Ascending aorta (tissue), 2 donors: ENCODE measurements around the gene PTGES2. TPM values are rescaled to one million over a fixed set of nuclear protein-coding genes. Genes with fewer than 3 reads are reported as not detected.

Experiments used
- DNase-seq, 2 donors: peaks; one replicate each; pipeline ENCODE4 v3.0.0-alpha.2; 2019; ENCODE audit warnings: low spot score in 2 of 2
- H3K27ac ChIP-seq, 2 donors: fragments of 200-600 bp; sonication (generic); one replicate each; pipeline ENCODE4 v1.5.1; 2016 to 2017; ENCODE audit warnings: mild to moderate bottlenecking in 1 of 2
- H3K27me3 ChIP-seq: fragments of 200-600 bp; sonication (generic); one replicate; pipeline ENCODE4 v1.5.1; 2017
- H3K36me3 ChIP-seq, 2 donors: fragments of 200-600 bp; sonication (generic); one replicate each; pipeline ENCODE4 v1.5.1; 2016
- H3K4me1 ChIP-seq, 2 donors: fragments of 200-600 bp; sonication (generic); one replicate each; pipeline ENCODE4 v1.5.1; 2016 to 2017; ENCODE audit warnings: mild to moderate bottlenecking in 1 of 2
- H3K4me3 ChIP-seq, 2 donors: fragments of 200-600 bp; sonication (generic); one replicate each; pipeline ENCODE4 v1.5.1; 2016 to 2017; ENCODE audit warnings: mild to moderate bottlenecking in 1 of 2
- H3K9me3 ChIP-seq, 2 donors: fragments of 200-600 bp; sonication (generic); one replicate each; pipeline ENCODE4 v1.5.1; 2016
- intact Hi-C: fragments of 100-400 bp; cut with DNase I; formaldehyde crosslinking; loops from one replicate; pipeline ENCODE4 v1.15.1; 2023
- total RNA-seq: library from RNA; depleted of rRNA; stranded (reverse); fragments of >200 nt; gene quantifications from one replicate; pipeline ENCODE4 v1.1.0, GENCODE V29; 2016
- TF ChIP-seq, protein P1 (sequence below), 3 experiments: fragments of 200-600 bp in 2 of 3; fragments of 450-650 bp in 1 of 3; sonication (generic) in 2 of 3; IDR thresholded peaks; one replicate each; pipeline ENCODE4 v1.5.1; 2016 to 2019; ENCODE audit warnings: antibody characterized with exemption in 3 of 3, mild to moderate bottlenecking in 1 of 3, moderate library complexity in 1 of 3

The PTGES2 gene
- total RNA-seq, 1 donor from 2014 or later, result 97.2 TPM

- H3K27me3 ChIP-seq, result no peaks in the 10 kb centered on the region
These were observed 4.7 kb downstream of the PTGES2 start for GRCh38 chr9:128122809-128123175.

DNA sequence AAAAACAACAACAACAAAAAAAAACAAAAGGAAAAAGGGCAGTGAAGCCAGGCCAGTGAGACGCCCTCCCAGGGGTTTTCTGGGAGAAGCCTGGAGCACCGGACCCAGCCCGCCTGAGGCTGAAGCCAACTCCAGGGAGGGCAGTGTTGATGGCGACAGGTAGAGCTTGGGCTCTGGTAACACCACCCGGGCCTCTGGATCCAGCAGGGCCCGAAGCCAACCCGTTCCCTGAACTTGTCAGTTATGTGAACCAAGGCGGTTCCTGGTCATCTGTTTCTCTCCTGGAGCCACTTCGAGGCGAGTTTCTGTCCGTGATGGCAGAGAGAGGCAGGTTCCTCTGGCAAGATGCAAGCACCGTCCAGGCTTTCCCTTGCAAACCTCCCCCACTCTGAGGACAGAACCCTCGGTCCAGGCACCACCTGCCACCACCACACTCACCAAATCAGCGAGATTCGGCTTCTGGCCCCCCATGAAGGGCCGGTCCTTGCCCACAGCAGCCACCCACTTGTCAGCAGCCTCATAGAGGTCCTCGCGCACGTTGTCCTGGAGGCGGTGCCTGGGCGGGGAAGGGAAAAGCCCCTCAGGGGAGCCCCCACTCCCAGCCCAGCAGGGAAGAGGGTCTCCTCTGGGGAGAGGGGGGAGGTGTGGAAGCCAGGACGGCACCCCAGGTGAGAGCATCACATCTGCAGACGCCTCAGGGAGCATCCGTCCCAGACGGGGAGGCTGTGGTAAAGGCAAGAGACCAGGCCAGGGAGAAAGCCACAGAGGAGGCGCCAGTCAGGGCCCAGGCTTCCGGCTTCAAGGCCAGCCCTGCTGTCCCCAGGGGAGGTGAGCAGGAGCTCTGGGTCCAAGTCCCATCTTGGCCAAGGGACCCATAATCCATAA, 5.4 kb downstream of the PTGES2 start:
- intact Hi-C loops, result no loop called here
- Histone ChIP-seq H3K36me3 (peaks cover 25 to 29% of the 10 kb centered on the region in 2 donors), H3K4me3 (no peak overlapping the region), H3K27ac (no peak overlapping the region), H3K4me1 (peaks cover 4 to 19% of the 10 kb centered on the region in 2 donors), H3K27me3 (no peaks in the 10 kb centered on the region), H3K9me3 (no peaks in the 10 kb centered on the region)
- TF ChIP-seq, protein P1, sequence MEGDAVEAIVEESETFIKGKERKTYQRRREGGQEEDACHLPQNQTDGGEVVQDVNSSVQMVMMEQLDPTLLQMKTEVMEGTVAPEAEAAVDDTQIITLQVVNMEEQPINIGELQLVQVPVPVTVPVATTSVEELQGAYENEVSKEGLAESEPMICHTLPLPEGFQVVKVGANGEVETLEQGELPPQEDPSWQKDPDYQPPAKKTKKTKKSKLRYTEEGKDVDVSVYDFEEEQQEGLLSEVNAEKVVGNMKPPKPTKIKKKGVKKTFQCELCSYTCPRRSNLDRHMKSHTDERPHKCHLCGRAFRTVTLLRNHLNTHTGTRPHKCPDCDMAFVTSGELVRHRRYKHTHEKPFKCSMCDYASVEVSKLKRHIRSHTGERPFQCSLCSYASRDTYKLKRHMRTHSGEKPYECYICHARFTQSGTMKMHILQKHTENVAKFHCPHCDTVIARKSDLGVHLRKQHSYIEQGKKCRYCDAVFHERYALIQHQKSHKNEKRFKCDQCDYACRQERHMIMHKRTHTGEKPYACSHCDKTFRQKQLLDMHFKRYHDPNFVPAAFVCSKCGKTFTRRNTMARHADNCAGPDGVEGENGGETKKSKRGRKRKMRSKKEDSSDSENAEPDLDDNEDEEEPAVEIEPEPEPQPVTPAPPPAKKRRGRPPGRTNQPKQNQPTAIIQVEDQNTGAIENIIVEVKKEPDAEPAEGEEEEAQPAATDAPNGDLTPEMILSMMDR (IDR thresholded peaks at IDR 0.05), result no peak
- DNase-seq, result no peak

More at GRCh38 chr9:128122809-128123175, 4.7 kb downstream of the PTGES2 start:
- no peak for DNase-seq
- Histone ChIP-seq H3K36me3 (peaks cover 25 to 29% of the 10 kb centered on the region in 2 donors), H3K4me1 (peaks cover 4 to 18% of the 10 kb centered on the region in 2 donors), H3K27ac (no peak overlapping the region), H3K9me3 (no peaks in the 10 kb centered on the region), H3K4me3 (no peak overlapping the region)
- intact Hi-C loops, result no loop called here
- TF ChIP-seq, protein P1 (IDR thresholded peaks at IDR 0.05), result no peak

- no peak for DNase-seq
These were observed 6.1 kb downstream of the PTGES2 start for GRCh38 chr9:128121466-128121810.

DNA sequence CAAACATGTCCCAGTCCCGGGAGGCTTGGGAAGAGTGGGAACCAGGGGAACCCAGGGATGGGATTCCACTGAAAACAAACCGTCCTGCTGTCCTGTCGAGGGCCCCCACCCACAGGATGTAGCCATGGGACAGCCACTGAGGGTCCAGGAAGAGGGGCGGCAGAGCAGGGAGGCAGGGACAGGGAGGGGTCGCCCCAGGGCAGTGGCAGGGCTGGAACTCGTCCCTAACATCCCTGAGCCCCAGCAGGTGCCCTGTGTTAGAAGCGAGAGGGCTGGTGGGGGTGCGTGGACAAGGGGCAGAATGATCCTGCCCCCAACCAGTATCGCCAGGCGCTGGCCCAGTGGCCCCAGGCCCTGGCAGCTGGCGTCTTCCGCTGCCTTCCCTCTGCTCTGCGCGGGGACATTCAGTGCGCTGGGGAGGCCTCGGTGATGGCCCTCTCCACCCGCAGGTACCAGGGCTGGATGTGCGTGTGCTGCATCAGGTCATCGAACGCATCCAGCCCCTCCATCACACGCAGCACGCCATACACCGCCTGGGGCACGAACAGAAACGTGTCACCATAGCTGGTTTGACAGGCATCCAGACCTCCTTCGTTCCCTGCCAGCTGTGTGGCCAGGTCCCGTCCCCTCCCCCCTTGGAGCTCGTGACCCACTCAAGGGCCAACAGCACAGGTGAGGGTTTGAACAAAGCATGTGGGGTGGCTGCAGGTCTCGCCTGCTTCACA, 6.6 kb downstream of the PTGES2 start:
- H3K27ac ChIP-seq, result no peak overlapping the region
- H3K4me3 ChIP-seq, result no peak overlapping the region
- no peak for DNase-seq
- no peaks in the 10 kb centered on the region for H3K27me3 ChIP-seq
- H3K4me1 ChIP-seq, result peaks cover 0 to 10% of the 10 kb centered on the region in 2 donors
- H3K9me3 ChIP-seq, result no peaks in the 10 kb centered on the region
- peaks cover 25 to 29% of the 10 kb centered on the region in 2 donors for H3K36me3 ChIP-seq
- intact Hi-C loops, result no loop called here
- TF ChIP-seq, protein P1 (IDR thresholded peaks at IDR 0.05), result no peak

More at GRCh38 chr9:128121466-128121810, 6.1 kb downstream of the PTGES2 start:
- Histone ChIP-seq H3K36me3 (peaks cover 25 to 29% of the 10 kb centered on the region in 2 donors), H3K4me3 (no peak overlapping the region), H3K9me3 (no peaks in the 10 kb centered on the region), H3K4me1 (peaks cover 0 to 16% of the 10 kb centered on the region in 2 donors), H3K27ac (no peak overlapping the region), H3K27me3 (no peaks in the 10 kb centered on the region)
- TF ChIP-seq, protein P1 (IDR thresholded peaks at IDR 0.05), result no peak
- intact Hi-C loops, result no loop called here

DNA sequence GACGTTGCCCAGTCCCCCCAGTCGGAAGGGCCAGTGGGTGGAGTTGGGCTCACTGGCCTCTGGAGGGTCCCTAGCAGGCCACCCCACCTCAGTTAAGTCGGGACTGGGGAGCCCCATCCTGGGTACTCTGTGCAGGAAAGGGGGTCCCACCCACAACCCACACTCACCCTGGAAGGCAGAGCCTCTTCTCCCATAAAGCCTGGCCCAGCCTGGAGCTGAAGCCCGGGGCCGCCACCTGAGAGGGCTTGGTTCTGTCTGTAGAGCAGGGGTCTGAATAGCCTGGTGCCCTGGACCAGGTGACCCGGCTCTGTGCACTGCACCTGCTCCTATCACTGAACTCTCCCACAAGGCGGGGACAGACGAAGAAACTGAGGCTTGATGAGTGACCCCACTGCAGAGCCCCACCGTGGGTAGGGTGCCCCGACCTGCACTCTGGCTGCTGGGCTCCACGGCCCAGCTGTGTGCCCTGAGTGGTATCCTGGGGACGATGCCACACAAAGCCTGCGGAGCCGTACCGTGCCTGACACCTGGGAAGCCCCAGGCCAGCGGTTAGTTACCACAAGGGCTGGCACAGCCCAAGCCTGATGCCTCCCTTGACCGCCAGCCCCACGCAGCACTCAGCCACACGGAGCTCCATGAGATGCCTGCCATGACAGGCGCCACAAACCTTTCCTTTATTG, 7.3 kb downstream of the PTGES2 start:
- DNase-seq, result no peak
- H3K27me3 ChIP-seq, result no peaks in the 10 kb centered on the region
- peaks cover 0 to 4% of the 10 kb centered on the region in 2 donors for H3K4me1 ChIP-seq
- no peak overlapping the region for H3K27ac ChIP-seq
- H3K9me3 ChIP-seq, result no peaks in the 10 kb centered on the region
- intact Hi-C loops, result no loop called here
- peaks cover 25 to 29% of the 10 kb centered on the region in 2 donors for H3K36me3 ChIP-seq
- TF ChIP-seq, protein P1 (IDR thresholded peaks at IDR 0.05), result no peak
- H3K4me3 ChIP-seq, result no peak overlapping the region
